HG03064 (cell line): ENCODE measurements around the gene SERGEF.

Experiments
- ATAC-seq: cut with Tn5 transposase; IDR thresholded peaks from one replicate; pipeline ENCODE4 v1.9.1; 2021; ENCODE audit warnings: low read depth; ENCODE audit not compliant: unreplicated experiment

The SERGEF gene

GRCh38 chr11:17822401-17822781, 190.5 kb downstream of the SERGEF start:
- no peak for ATAC-seq

- ATAC-seq, result no peak
Observed at GRCh38 chr11:17821648-17822400, 191.0 kb downstream of the SERGEF start.

GRCh38 chr11:17816232-17816931, 196.5 kb downstream of the SERGEF start:
- no peak for ATAC-seq

GRCh38 chr11:17814546-17814945, 198.3 kb downstream of the SERGEF start:
- no peak for ATAC-seq

- no peak for ATAC-seq
Observed at GRCh38 chr11:17813391-17814059, 199.3 kb downstream of the SERGEF start.

GRCh38 chr11:17812865-17813187, 200.0 kb downstream of the SERGEF start:
- no peak for ATAC-seq

GRCh38 chr11:17812091-17812864, 200.6 kb downstream of the SERGEF start:
- no peak for ATAC-seq

- no peak for ATAC-seq
Observed at GRCh38 chr11:17811352-17811751, 201.5 kb downstream of the SERGEF start.

- ATAC-seq, result no peak
Observed at GRCh38 chr11:17810746-17811145, 202.1 kb downstream of the SERGEF start.

GRCh38 chr11:17810041-17810440, 202.8 kb downstream of the SERGEF start:
- ATAC-seq, result no peak

GRCh38 chr11:17807034-17807433, 205.8 kb downstream of the SERGEF start:
- ATAC-seq, result no peak

- ATAC-seq, result no peak
Observed at GRCh38 chr11:17805873-17806272, 207.0 kb downstream of the SERGEF start.

- ATAC-seq, result no peak
Observed at GRCh38 chr11:17805043-17805442, 207.8 kb downstream of the SERGEF start.

GRCh38 chr11:17803754-17804334, 209.0 kb downstream of the SERGEF start:
- no peak for ATAC-seq

GRCh38 chr11:17802491-17802890, 210.4 kb downstream of the SERGEF start:
- ATAC-seq, result no peak

- no peak for ATAC-seq
Observed at GRCh38 chr11:17801166-17801565, 211.7 kb downstream of the SERGEF start.

- ATAC-seq, result no peak
Observed at GRCh38 chr11:17799147-17799546, 213.7 kb downstream of the SERGEF start.

- no peak for ATAC-seq
Observed at GRCh38 chr11:17798716-17799115, 214.1 kb downstream of the SERGEF start.

- no peak for ATAC-seq
Observed at GRCh38 chr11:17798253-17798652, 214.6 kb downstream of the SERGEF start.

GRCh38 chr11:17796154-17796553, 216.7 kb downstream of the SERGEF start:
- ATAC-seq, result no peak

GRCh38 chr11:17794981-17795380, 217.9 kb downstream of the SERGEF start:
- ATAC-seq, result no peak
